GM06990 (cell line): ENCODE data around the gene CAPZA1.

Source experiments
- DNase-seq: peaks from one replicate; pipeline ENCODE4 v3.0.0-alpha.2; 2011; ENCODE audit not compliant: insufficient read length; ENCODE audit errors: extremely low read depth
- H3K27me3 ChIP-seq: replicated peaks from 2 replicates; pipeline ENCODE4 v1.6.0; 2011; ENCODE audit warnings: low read length; ENCODE audit not compliant: control insufficient read depth, insufficient read depth
- H3K36me3 ChIP-seq: 2 replicates; pipeline ENCODE4 v1.5.1; 2011; ENCODE audit warnings: low read length; ENCODE audit not compliant: control insufficient read depth, insufficient read depth
- H3K4me3 ChIP-seq: replicated peaks from 2 replicates; pipeline ENCODE4 v1.5.1; 2011; ENCODE audit warnings: low read depth, mild to moderate bottlenecking, control low read depth, low read length
- CTCF ChIP-seq: IDR thresholded peaks from 2 replicates; pipeline ENCODE4 v1.5.1; 2011; ENCODE audit warnings: low read length, control low read depth, mild to moderate bottlenecking, inconsistent platforms; ENCODE audit not compliant: insufficient read depth, poor library complexity, severe bottlenecking

The CAPZA1 gene

DNA sequence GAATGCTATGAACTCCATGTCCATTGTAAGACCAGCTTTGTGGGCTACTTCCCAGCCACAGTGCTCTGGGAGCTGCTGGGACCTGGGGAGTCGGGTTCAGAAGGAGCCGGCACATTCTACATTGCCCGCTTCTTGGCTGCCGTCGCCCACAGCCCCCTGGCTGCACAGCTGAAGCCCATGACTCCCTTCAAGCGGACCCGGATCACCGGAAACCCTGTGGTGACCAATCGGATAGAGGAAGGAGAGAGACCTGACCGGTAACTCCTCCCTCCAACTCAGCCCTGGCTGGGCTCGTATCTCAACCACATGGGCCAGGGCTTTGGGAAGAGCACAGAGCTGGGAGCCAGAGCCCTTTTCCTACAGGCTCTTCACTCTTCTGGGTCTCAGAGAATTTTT lies 70.2 kb downstream of the CAPZA1 start:
- TF ChIP-seq CTCF: no peak
- DNase-seq: no peak
- peaks cover 20% of the 10 kb centered on the region for H3K36me3 ChIP-seq

GRCh38 chr1:112692681-112693080 lies 73.0 kb downstream of the CAPZA1 start:
- TF ChIP-seq CTCF: no peak
- peaks cover 26% of the 10 kb centered on the region for H3K36me3 ChIP-seq
- DNase-seq: no peak
- no peak overlapping the region for H3K4me3 ChIP-seq
- H3K27me3 ChIP-seq: no peaks in the 10 kb centered on the region

More for the DNA sequence above, 70.2 kb downstream of the CAPZA1 start:
- H3K27me3 ChIP-seq: no peaks in the 10 kb centered on the region
- H3K4me3 ChIP-seq: no peak overlapping the region

- TF ChIP-seq CTCF: no peak
These were observed 74.2 kb downstream of the CAPZA1 start for GRCh38 chr1:112693821-112694220.

GRCh38 chr1:112694363-112694929 lies 74.8 kb downstream of the CAPZA1 start:
- TF ChIP-seq CTCF: no peak
- no peaks in the 10 kb centered on the region for H3K27me3 ChIP-seq
- H3K4me3 ChIP-seq: no peak overlapping the region
- no peak for DNase-seq
- H3K36me3 ChIP-seq: peaks cover 33% of the 10 kb centered on the region

More at GRCh38 chr1:112693821-112694220, 74.2 kb downstream of the CAPZA1 start:
- no peak overlapping the region for H3K4me3 ChIP-seq
- H3K27me3 ChIP-seq: no peaks in the 10 kb centered on the region
- DNase-seq: no peak
- H3K36me3 ChIP-seq: peaks cover 34% of the 10 kb centered on the region

- H3K36me3 ChIP-seq: peaks cover 31% of the 10 kb centered on the region
- TF ChIP-seq CTCF: no peak
- no peaks in the 10 kb centered on the region for H3K27me3 ChIP-seq
- no peak for DNase-seq
- H3K4me3 ChIP-seq: no peak overlapping the region
These were observed 75.6 kb downstream of the CAPZA1 start for GRCh38 chr1:112695276-112695675.
